HG03521 (cell line): ENCODE measurements around the gene ATP6V1D.
"Not testable (repeated sequence)": the region's sequence is repeated elsewhere in the genome, so short reads cannot be mapped to it uniquely, and the experiment has no call there.

Experiments
- ATAC-seq: cut with Tn5 transposase; IDR thresholded peaks from one replicate; pipeline ENCODE4 v1.9.1; 2021; ENCODE audit warnings: mild to moderate bottlenecking, moderate library complexity; ENCODE audit not compliant: unreplicated experiment

The ATP6V1D gene

GRCh38 chr14:67359775-67360469, at the start of gene ATP6V1D, which contains the start of gene EIF2S1:
Gene ATP6V1D, minus strand, starts transcription at chr14:67359804. Its CDS starts 106 bp downstream, at chr14:67359698.
Gene EIF2S1, plus strand, starts transcription at chr14:67360328. Its CDS starts 4,440 bp downstream, at chr14:67364768.
- ATAC-seq = peak; percentile 84

- ATAC-seq = not testable (repeated sequence)
Observed at GRCh38 chr14:67408122-67408801, 48.7 kb upstream of the ATP6V1D start.

GRCh38 chr14:67405771-67406170, 46.2 kb upstream of the ATP6V1D start:
- ATAC-seq = no peak

GRCh38 chr14:67400434-67400833, 40.8 kb upstream of the ATP6V1D start:
- no peak for ATAC-seq

- no peak for ATAC-seq
Observed at GRCh38 chr14:67397536-67397935, 37.9 kb upstream of the ATP6V1D start.

- ATAC-seq = no peak
Observed at GRCh38 chr14:67396381-67396970, 36.9 kb upstream of the ATP6V1D start.

GRCh38 chr14:67395876-67396189, 36.2 kb upstream of the ATP6V1D start:
- ATAC-seq = no peak

GRCh38 chr14:67395086-67395875, 35.7 kb upstream of the ATP6V1D start:
- no peak for ATAC-seq

GRCh38 chr14:67393689-67394088, 34.1 kb upstream of the ATP6V1D start:
- ATAC-seq = no peak

GRCh38 chr14:67392800-67393199, 33.2 kb upstream of the ATP6V1D start:
- ATAC-seq = no peak

GRCh38 chr14:67392123-67392522, 32.5 kb upstream of the ATP6V1D start:
- ATAC-seq = no peak

GRCh38 chr14:67391268-67391667, 31.7 kb upstream of the ATP6V1D start:
- ATAC-seq = no peak

GRCh38 chr14:67389811-67390534, 30.4 kb upstream of the ATP6V1D start:
- no peak for ATAC-seq

GRCh38 chr14:67389275-67389674, 29.7 kb upstream of the ATP6V1D start:
- no peak for ATAC-seq

GRCh38 chr14:67387195-67387594, 27.6 kb upstream of the ATP6V1D start:
- ATAC-seq = no peak

- ATAC-seq = no peak
Observed at GRCh38 chr14:67385618-67386017, 26.0 kb upstream of the ATP6V1D start.

GRCh38 chr14:67385120-67385519, 25.5 kb upstream of the ATP6V1D start:
- ATAC-seq = no peak

- ATAC-seq = no peak
Observed at GRCh38 chr14:67377916-67378315, 18.3 kb upstream of the ATP6V1D start.

GRCh38 chr14:67373347-67373746, 13.7 kb upstream of the ATP6V1D start:
- ATAC-seq = no peak

GRCh38 chr14:67372833-67373232, 13.2 kb upstream of the ATP6V1D start:
- ATAC-seq = no peak
